ENCODE results near the gene ZDHHC16.

ZDHHC16 gene

GRCh38 chr10:97407211-97407951 is 38.6 kb upstream of the ZDHHC16 start (continued):
- TF ChIP-seq KLF16 (tag by site-specific recombination; IDR thresholded peaks at IDR 0.05) (no peak), ZFHX2 (tag by site-specific recombination; conservative IDR thresholded peaks at IDR 0.05) (no peak), ZBTB17 (tag by site-specific recombination; IDR thresholded peaks at IDR 0.05) (peak; percentile 79; the same call in 1 of the 2 replicates), ZFP69B (tag by site-specific recombination; IDR thresholded peaks at IDR 0.05) (0 out of 2 replicates have a peak, but pooled peaks have one; percentile 34), KLF17 (tag by site-specific recombination; IDR thresholded peaks at IDR 0.05) (no peak), TRIM28 (IDR thresholded peaks at IDR 0.05; ENCODE audit: borderline replicate concordance, low read length) (0 out of 2 replicates have a peak, but pooled peaks have one; percentile 43), BCL11A (tag by site-specific recombination; IDR thresholded peaks at IDR 0.05; ENCODE audit: low read depth) (no peak), ZBTB10 (tag by site-specific recombination; IDR thresholded peaks at IDR 0.05) (no peak), ZNF626 (tag by site-specific recombination; IDR thresholded peaks at IDR 0.05) (no peak), SCRT1 (tag by site-specific recombination; IDR thresholded peaks at IDR 0.05; ENCODE audit: borderline replicate concordance) (peak; percentile 99), ZNF830 (tag by site-specific recombination; IDR thresholded peaks at IDR 0.05; ENCODE audit: low read depth) (no peak), SCRT2 (tag by site-specific recombination; IDR thresholded peaks at IDR 0.05) (peak; percentile 99), ZNF654 (tag by site-specific recombination; IDR thresholded peaks at IDR 0.05; ENCODE audit: low read depth) (peak; percentile 65), ZNF76 (tag by site-specific recombination; IDR thresholded peaks at IDR 0.05; ENCODE audit: borderline replicate concordance, low read depth) (no peak)
- TF ChIP-seq, protein P1, sequence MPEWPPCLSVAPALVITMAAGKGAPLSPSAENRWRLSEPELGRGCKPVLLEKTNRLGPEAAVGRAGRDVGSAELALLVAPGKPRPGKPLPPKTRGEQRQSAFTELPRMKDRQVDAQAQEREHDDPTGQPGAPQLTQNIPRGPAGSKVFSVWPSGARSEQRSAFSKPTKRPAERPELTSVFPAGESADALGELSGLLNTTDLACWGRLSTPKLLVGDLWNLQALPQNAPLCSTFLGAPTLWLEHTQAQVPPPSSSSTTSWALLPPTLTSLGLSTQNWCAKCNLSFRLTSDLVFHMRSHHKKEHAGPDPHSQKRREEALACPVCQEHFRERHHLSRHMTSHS (tag by site-specific recombination; IDR thresholded peaks at IDR 0.05) = no peak
- TF ChIP-seq, protein P2, sequence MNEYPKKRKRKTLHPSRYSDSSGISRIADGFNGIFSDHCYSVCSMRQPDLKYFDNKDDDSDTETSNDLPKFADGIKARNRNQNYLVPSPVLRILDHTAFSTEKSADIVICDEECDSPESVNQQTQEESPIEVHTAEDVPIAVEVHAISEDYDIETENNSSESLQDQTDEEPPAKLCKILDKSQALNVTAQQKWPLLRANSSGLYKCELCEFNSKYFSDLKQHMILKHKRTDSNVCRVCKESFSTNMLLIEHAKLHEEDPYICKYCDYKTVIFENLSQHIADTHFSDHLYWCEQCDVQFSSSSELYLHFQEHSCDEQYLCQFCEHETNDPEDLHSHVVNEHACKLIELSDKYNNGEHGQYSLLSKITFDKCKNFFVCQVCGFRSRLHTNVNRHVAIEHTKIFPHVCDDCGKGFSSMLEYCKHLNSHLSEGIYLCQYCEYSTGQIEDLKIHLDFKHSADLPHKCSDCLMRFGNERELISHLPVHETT (tag by site-specific recombination; IDR thresholded peaks at IDR 0.05) = peak; percentile 15; the same call in 1 of the 2 replicates
- TF ChIP-seq, protein P3, sequence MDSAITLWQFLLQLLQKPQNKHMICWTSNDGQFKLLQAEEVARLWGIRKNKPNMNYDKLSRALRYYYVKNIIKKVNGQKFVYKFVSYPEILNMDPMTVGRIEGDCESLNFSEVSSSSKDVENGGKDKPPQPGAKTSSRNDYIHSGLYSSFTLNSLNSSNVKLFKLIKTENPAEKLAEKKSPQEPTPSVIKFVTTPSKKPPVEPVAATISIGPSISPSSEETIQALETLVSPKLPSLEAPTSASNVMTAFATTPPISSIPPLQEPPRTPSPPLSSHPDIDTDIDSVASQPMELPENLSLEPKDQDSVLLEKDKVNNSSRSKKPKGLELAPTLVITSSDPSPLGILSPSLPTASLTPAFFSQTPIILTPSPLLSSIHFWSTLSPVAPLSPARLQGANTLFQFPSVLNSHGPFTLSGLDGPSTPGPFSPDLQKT (IDR thresholded peaks at IDR 0.05; ENCODE audit: borderline replicate concordance, low read depth, low read length) = no peak

GRCh38 chr10:97407952-97408248 is 38.1 kb upstream of the ZDHHC16 start:
- POLR2A ChIA-PET = no interaction called here
- Histone ChIP-seq H3K27ac (ENCODE audit: extremely low read depth, low read depth, low read length) (no peak overlapping the region), H3K4me3 (ENCODE audit: low read depth, low read length) (no peak overlapping the region), H3K4me1 (ENCODE audit: control insufficient read depth, insufficient read depth, low read length) (no peaks in the 10 kb centered on the region), H3K36me3 (ENCODE audit: control insufficient read depth in 2 of 2, insufficient read depth in 1 of 2, low read length in 2 of 2) (no peaks in the 10 kb centered on the region), H3K9me3 (ENCODE audit: control insufficient read depth, insufficient read depth, low read depth, low read length) (no peaks in the 10 kb centered on the region)
- TF ChIP-seq ZNF514 (tag by site-specific recombination; IDR thresholded peaks at IDR 0.05) = no peak
- no peak for TF ChIP-seq MEIS1 (CRISPR knock-in tag; IDR thresholded peaks at IDR 0.05; ENCODE audit: borderline replicate concordance)
- no peak for TF ChIP-seq BCL11B (tag by site-specific recombination; IDR thresholded peaks at IDR 0.05; ENCODE audit: low read depth)
- TF ChIP-seq ZNF221 (tag by site-specific recombination; IDR thresholded peaks at IDR 0.05; ENCODE audit: borderline replicate concordance) = no peak
- CTCF ChIA-PET = interaction anchor here (0.6 to 1.7 kb wide), 18 partner anchors 9 to 1359 kb away, joined by 3 to 14 read pairs (median 4); partner anchors contain the start of gene ANKRD2
